GM18867 (cell line): Measurements from ENCODE around the gene ROR1.

ENCODE experiments used
- ATAC-seq: cut with Tn5 transposase; IDR thresholded peaks from one replicate; pipeline ENCODE4 v1.9.1; 2021; ENCODE audit warnings: mild to moderate bottlenecking, moderate library complexity; ENCODE audit not compliant: unreplicated experiment

The ROR1 gene

GRCh38 chr1:64043976-64044375 is 270.2 kb downstream of the ROR1 start:
- ATAC-seq: no peak

GRCh38 chr1:64046243-64046642 is 272.4 kb downstream of the ROR1 start:
- ATAC-seq: no peak

- no peak for ATAC-seq
Observed at GRCh38 chr1:64046891-64047290, 273.1 kb downstream of the ROR1 start.

DNA sequence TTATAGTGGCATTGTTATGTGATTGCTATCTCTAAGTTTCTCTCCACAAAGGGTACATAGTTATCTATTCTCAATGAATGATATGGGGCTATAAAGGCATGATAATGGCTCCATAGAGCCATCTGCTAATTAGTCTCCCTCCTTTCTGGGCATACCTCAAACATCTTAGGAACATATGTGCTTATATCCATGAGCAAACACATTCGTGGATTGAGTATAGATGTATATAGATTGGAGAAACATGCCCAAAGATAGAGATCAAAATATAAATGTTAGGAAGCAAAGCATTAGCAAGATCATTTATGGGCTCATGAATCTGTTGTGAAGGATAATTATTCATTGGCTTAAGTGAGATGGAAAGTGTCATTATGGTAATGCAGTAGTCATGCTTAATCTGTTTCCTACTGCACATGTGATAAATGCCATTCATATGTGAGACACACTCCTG is 273.8 kb downstream of the ROR1 start:
- no peak for ATAC-seq

- ATAC-seq: no peak
Observed at GRCh38 chr1:64049900-64050540, 276.2 kb downstream of the ROR1 start.

DNA sequence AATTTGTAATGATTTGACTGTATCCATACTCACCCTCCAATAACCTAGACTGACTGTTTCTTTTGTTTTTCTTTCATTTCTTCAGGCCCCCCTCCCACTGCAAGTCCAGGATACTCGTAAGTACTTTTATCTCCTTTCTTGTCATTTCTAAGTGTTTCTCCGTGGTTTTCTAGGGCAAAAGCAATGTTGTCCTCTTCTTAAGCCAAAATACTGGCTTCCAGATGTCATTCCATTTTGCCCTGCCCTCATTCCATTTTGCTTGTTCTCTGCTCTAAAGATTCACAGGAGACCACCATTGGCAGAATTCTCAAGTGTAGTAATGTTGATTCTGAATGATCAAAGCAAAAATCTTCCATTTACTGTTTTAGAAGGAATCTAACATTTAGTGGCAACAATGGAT is 276.8 kb downstream of the ROR1 start:
- no peak for ATAC-seq

GRCh38 chr1:64051796-64052195 is 278.0 kb downstream of the ROR1 start:
- ATAC-seq: no peak

DNA sequence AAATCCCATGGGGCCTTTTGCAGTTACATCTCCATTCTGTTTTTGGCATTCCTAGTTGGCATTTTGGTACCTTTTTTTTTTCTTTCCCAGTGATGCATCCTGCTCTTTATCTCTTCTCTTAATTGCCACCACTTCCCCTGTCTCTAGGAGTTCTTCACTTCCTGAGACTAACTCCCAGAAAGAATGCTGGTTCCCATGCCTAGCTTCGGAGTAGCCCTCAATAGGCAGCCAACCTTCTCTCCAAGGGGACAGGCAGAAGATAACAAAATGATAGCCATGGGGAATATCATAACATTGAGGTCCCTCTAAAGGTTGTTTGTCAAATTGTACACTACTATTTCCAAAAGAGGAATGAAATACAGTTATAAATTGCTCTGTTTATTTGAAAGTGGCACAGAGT is 279.0 kb downstream of the ROR1 start:
- no peak for ATAC-seq

DNA sequence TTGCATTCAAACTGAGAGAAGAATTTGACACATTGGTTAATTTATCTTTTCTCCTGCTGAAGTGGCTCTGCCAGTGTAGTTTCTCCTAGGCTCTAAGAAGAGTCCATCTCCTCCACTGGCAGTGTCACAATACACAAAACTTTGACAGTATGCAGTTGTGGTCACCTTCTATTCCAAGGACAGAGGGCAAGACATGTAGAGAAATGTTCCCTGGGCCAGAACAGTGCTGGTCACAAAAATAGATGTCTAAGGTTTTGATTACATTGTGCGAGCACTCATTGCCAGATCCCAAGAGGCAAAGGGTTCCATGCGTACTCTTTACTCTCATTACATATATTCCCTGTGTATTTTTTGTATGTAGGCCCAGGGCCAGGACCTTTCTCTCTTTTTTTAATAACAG is 281.5 kb downstream of the ROR1 start:
- no peak for ATAC-seq

GRCh38 chr1:64059556-64059955 is 285.7 kb downstream of the ROR1 start:
- no peak for ATAC-seq

DNA sequence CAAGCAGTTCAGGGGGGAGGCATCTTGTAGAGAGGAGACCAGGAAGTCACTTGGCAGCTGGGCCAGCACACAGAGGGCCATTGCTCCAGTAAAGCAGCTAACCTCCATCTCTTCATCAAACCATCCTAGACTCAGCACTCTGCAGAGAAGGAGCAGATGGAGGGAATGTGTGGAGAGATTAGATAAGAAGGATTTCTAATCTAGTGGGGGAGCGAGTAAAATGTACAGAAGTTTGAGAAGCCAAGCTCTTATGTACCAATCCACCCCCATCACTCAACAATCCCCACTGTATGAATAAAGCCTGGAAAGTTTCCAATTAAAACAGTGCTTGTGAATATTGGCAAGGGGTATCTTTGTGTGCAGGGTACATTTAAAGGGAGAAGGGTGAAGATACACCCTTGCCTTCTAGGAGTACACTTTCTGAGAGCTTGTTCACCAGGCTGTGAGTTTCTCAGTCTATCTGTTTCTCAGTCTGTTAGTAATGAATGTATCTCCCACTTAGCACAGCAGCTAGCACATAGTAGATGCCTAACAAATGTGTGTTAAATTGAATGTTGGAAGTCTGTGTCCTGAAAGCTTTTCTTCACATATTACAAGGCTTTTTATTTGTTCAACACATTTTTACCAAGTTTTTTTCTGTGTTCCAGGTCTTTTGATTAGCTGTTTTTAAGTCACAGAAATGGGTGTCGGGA is 286.9 kb downstream of the ROR1 start:
- ATAC-seq: no peak

- no peak for ATAC-seq
Observed at GRCh38 chr1:64061430-64062104, 287.8 kb downstream of the ROR1 start.

GRCh38 chr1:64062529-64062928 is 288.7 kb downstream of the ROR1 start:
- no peak for ATAC-seq

- no peak for ATAC-seq
Observed at GRCh38 chr1:64062941-64063581, 289.2 kb downstream of the ROR1 start.

GRCh38 chr1:64065571-64065970 is 291.8 kb downstream of the ROR1 start:
- no peak for ATAC-seq

- no peak for ATAC-seq
Observed at GRCh38 chr1:64072089-64072793, 298.4 kb downstream of the ROR1 start.

DNA sequence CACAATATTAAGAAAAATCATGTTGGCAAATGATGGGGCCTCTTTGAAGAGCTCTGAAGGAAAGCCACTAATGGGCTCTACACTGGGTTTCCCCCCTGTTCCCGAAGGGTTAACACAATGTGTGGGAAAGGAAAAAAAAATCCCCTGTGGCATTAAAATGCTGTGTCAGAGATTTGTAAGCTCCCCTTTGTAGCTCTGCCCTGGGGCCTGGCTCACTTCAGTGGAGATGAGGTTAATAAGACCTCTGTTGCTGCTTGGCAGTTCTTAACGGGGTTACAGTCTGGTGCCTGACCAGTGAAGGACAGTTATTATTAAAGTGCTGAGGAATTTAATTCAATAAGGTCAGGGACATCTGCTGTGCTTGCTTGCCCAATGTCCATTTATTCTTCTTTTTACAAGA is 299.9 kb downstream of the ROR1 start:
- ATAC-seq: no peak

- no peak for ATAC-seq
Observed at GRCh38 chr1:64074767-64075166, 300.9 kb downstream of the ROR1 start.

- ATAC-seq: no peak
Observed at GRCh38 chr1:64077281-64077940, 303.6 kb downstream of the ROR1 start.

DNA sequence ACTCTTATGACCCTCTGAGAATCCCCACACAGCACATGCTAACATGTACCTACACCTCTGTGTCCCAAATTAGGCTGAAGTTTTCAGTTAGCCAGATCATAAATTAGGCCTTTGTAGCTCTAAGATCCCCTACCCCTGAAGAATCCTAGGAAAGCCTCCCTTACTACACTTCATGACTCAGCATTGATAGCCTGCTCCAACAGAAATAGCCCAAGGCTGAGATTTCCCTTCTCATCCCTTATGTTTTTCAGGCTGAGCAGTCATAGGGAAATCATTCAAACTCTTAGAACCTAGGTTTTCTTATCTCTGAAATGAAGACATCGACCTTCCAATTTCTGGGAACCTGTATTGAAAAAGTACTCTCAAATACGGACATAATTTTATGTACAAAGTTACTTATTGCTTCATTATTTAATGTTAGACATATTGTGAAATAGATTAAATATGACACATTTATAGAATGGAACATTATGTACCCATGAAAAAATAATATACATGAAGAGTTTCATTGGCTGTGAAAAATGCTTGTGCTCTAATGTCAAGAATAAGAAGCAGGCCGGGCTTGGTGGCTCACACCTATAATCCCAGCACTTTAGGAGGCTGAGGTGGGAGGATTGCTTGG is 307.2 kb downstream of the ROR1 start:
- no peak for ATAC-seq
